Neuronal stem cell (in vitro differentiated cells): ENCODE measurements around the gene ZNF211.

Experiments
- DNase-seq: peaks from one replicate; pipeline ENCODE4 v3.0.0-alpha.2; 2013; ENCODE audit warnings: low spot score
- H2AFZ ChIP-seq: one replicate; pipeline ENCODE4 v1.6.1; 2013; ENCODE audit warnings: mild to moderate bottlenecking, low read length, inconsistent platforms
- H2AK5ac ChIP-seq: 2 replicates; pipeline ENCODE4 v1.6.1; 2013; ENCODE audit warnings: low read depth, mild to moderate bottlenecking, inconsistent platforms, low read length, moderate library complexity, mixed read lengths
- H2BK120ac ChIP-seq: 2 replicates; pipeline ENCODE4 v1.6.1; 2013; ENCODE audit warnings: low read depth, mild to moderate bottlenecking, inconsistent platforms, low read length, moderate library complexity, mixed read lengths
- H2BK12ac ChIP-seq: one replicate; pipeline ENCODE4 v1.6.1; 2013; ENCODE audit warnings: low read length, inconsistent platforms
- H2BK15ac ChIP-seq: 2 replicates; pipeline ENCODE4 v1.6.1; 2013; ENCODE audit warnings: mild to moderate bottlenecking, low read length, inconsistent platforms, mixed read lengths
- H2BK5ac ChIP-seq: one replicate; pipeline ENCODE4 v1.6.1; 2013; ENCODE audit warnings: inconsistent platforms, mild to moderate bottlenecking, low read length, moderate library complexity
- H3K14ac ChIP-seq: one replicate; pipeline ENCODE4 v1.6.1; 2013; ENCODE audit warnings: low read length, inconsistent platforms
- H3K18ac ChIP-seq: 2 replicates; pipeline ENCODE4 v1.6.1; 2013; ENCODE audit warnings: low read length, inconsistent platforms
- H3K23ac ChIP-seq: 2 replicates; pipeline ENCODE4 v1.6.1; 2013; ENCODE audit warnings: low read depth, mild to moderate bottlenecking, mixed read lengths, low read length, inconsistent platforms; ENCODE audit not compliant: poor library complexity
- H3K27ac ChIP-seq: replicated peaks from 3 replicates; pipeline ENCODE4 v1.5.1; 2013; ENCODE audit warnings: low read length, inconsistent platforms
- H3K27me3 ChIP-seq, 3 experiments: 2 replicates each; pipeline ENCODE4 v1.6.1; 2013; ENCODE audit warnings: low read length in 3 of 3, mild to moderate bottlenecking in 2 of 3, inconsistent platforms in 1 of 3, low read depth in 1 of 3, mixed read lengths in 1 of 3, moderate library complexity in 1 of 3; ENCODE audit not compliant: control insufficient read depth in 3 of 3, insufficient read depth in 3 of 3
- H3K36me3 ChIP-seq, 2 donors: replicated peaks in 1 of 2; 2 replicates each; pipeline ENCODE4 v1.6.1; 2013; ENCODE audit warnings: low read length in 2 of 2; ENCODE audit not compliant: control insufficient read depth in 2 of 2, insufficient read depth in 2 of 2
- H3K4ac ChIP-seq: 2 replicates; pipeline ENCODE4 v1.6.1; 2013; ENCODE audit warnings: inconsistent platforms, mild to moderate bottlenecking, low read length, moderate library complexity
- H3K4me1 ChIP-seq, 2 donors: 1 replicate in 1 of 2; 2 replicates in 1 of 2; pipeline ENCODE4 v1.6.1; 2013; ENCODE audit warnings: low read length in 2 of 2, low read depth in 1 of 2; ENCODE audit not compliant: control insufficient read depth in 2 of 2, insufficient read depth in 1 of 2
- H3K4me2 ChIP-seq: one replicate; pipeline ENCODE4 v1.6.1; 2013; ENCODE audit warnings: mild to moderate bottlenecking, low read length, inconsistent platforms; ENCODE audit not compliant: insufficient read depth, poor library complexity, severe bottlenecking
- H3K4me3 ChIP-seq, 2 donors: 2 replicates each; pipeline ENCODE4 v1.5.1; 2013; ENCODE audit warnings: low read length in 2 of 2, mild to moderate bottlenecking in 2 of 2, inconsistent platforms in 1 of 2, moderate library complexity in 1 of 2
- H3K79me1 ChIP-seq: one replicate; pipeline ENCODE4 v1.6.1; 2013; ENCODE audit warnings: low read depth, mild to moderate bottlenecking, inconsistent platforms, low read length, moderate library complexity
- H3K9ac ChIP-seq: one replicate; pipeline ENCODE4 v1.6.1; 2013; ENCODE audit warnings: mild to moderate bottlenecking, low read depth, low read length, inconsistent platforms; ENCODE audit not compliant: poor library complexity
- H3K9me3 ChIP-seq, 2 donors: replicated peaks in 1 of 2; 2 replicates each; pipeline versions ENCODE3 to v1.6.1; 2013; ENCODE audit warnings: low read length in 2 of 2, mild to moderate bottlenecking in 2 of 2, inconsistent platforms in 1 of 2, low read depth in 1 of 2, mixed read lengths in 1 of 2, moderate library complexity in 1 of 2; ENCODE audit not compliant: control insufficient read depth in 2 of 2, insufficient read depth in 1 of 2
- H4K8ac ChIP-seq: one replicate; pipeline ENCODE4 v1.6.1; 2013; ENCODE audit warnings: low read depth, mild to moderate bottlenecking, inconsistent platforms, low read length, moderate library complexity
- H4K91ac ChIP-seq: one replicate; pipeline ENCODE4 v1.6.1; 2013; ENCODE audit warnings: low read length, low read depth, mild to moderate bottlenecking, inconsistent platforms; ENCODE audit not compliant: poor library complexity
- WGBS, 2 donors: extraction: QIAGEN DNeasy Blood & Tissue Kit; methylation state at CpG; one replicate each; pipeline ENCODE4 v1.1.7; 2013; ENCODE audit warnings: missing lambda C conversion rate in 2 of 2, mixed read lengths in 1 of 2; ENCODE audit not compliant: insufficient read length in 2 of 2, insufficient replicate concordance in 1 of 2; ENCODE audit errors: extremely low coverage in 2 of 2; 5-methylcytosine and 5-hydroxymethylcytosine counted together

Gene ZNF211

GRCh38 chr19:57688011-57688763 lies 55.2 kb downstream of the ZNF211 start:
- Histone ChIP-seq H2BK12ac (no peak overlapping the region), H2AK5ac (no peak overlapping the region), H3K4ac (no peak overlapping the region), H3K4me3 (no peak overlapping the region), H3K27me3 (no peaks in the 10 kb centered on the region), H3K4me2 (no peak overlapping the region), H2AFZ (no peak overlapping the region), H3K14ac (no peak overlapping the region), H4K91ac (no peak overlapping the region), H3K23ac (no peak overlapping the region), H3K79me1 (peaks cover 20% of the 10 kb centered on the region), H3K9ac (no peak overlapping the region), H2BK120ac (no peak overlapping the region), H3K9me3 (peaks cover 69 to 94% of the 10 kb centered on the region in 2 donors), H2BK5ac (no peak overlapping the region), H4K8ac (no peak overlapping the region), H3K4me1 (no peaks in the 10 kb centered on the region), H3K36me3 (peaks cover 65 to 92% of the 10 kb centered on the region in 2 donors), H3K18ac (no peak overlapping the region), H2BK15ac (no peak overlapping the region), H3K27ac (no peak overlapping the region)
- no CpG with 5 or more reads among the region's 6 CpGs for WGBS, 2 donors
- DNase-seq = no peak

- no CpG with 5 or more reads among the region's 3 CpGs for WGBS, 2 donors
- Histone ChIP-seq H4K91ac (no peak overlapping the region), H3K36me3 (peaks cover 53 to 76% of the 10 kb centered on the region in 2 donors), H3K9me3 (peaks cover 53 to 89% of the 10 kb centered on the region in 2 donors), H3K79me1 (peaks cover 9% of the 10 kb centered on the region), H2BK120ac (no peak overlapping the region), H2BK15ac (no peak overlapping the region), H2BK12ac (no peak overlapping the region), H3K4ac (no peak overlapping the region), H3K4me3 (no peak overlapping the region), H2AK5ac (no peak overlapping the region), H3K18ac (no peak overlapping the region), H3K23ac (no peak overlapping the region), H3K4me1 (no peaks in the 10 kb centered on the region), H3K27ac (no peak overlapping the region), H2BK5ac (no peak overlapping the region), H4K8ac (no peak overlapping the region), H3K14ac (no peak overlapping the region), H3K4me2 (no peak overlapping the region), H3K27me3 (no peaks in the 10 kb centered on the region), H3K9ac (no peak overlapping the region), H2AFZ (no peak overlapping the region)
- no peak for DNase-seq
Measured at GRCh38 chr19:57689750-57690149, 56.8 kb downstream of the ZNF211 start.
